ENCODE data around the gene UXS1. TPM values are rescaled to one million over a fixed set of nuclear protein-coding genes. Genes with fewer than 3 reads are reported as not detected.
A peak's percentile ranks its signal among the peaks of the same experiment; 100 is the strongest.

The UXS1 gene
- total and polyA plus RNA-seq, 4 donors, result 59.8 to 80.9 (median 79.8) TPM

GRCh38 chr2:106065268-106065982, 128.7 kb downstream of the UXS1 start:
- Histone ChIP-seq H3K4me1 (ENCODE audit: control insufficient read depth, insufficient read depth, low read length) (peaks cover 19% of the 10 kb centered on the region), H3K36me3 (ENCODE audit: control insufficient read depth, insufficient read depth, low read length) (no peaks in the 10 kb centered on the region), H3K9me3 (ENCODE audit: control insufficient read depth, insufficient read depth, low read length) (peaks cover 2% of the 10 kb centered on the region), H3K4me3 (ENCODE audit: low read depth, low read length) (peak overlapping the region; percentile 42), H3K27ac (ENCODE audit: low read depth, low read length) (peak overlapping the region; percentile 42), H3K27me3 (ENCODE audit: control insufficient read depth, insufficient read depth, low read length) (peaks cover 14% of the 10 kb centered on the region)
- DNase-seq (ENCODE audit: low read depth in 4 of 6, low spot score in 6 of 6), result peak in 2 of 6 donors; percentile 38 to 58
- 4% methylated on average over 68 of the region's 68 CpGs for WGBS (ENCODE audit: insufficient coverage)

GRCh38 chr2:106063181-106063580, 130.9 kb downstream of the UXS1 start:
- DNase-seq (ENCODE audit: low read depth in 4 of 6, low spot score in 6 of 6), result no peak
- H3K27ac ChIP-seq (ENCODE audit: low read depth, low read length), result no peak overlapping the region
- H3K4me1 ChIP-seq (ENCODE audit: control insufficient read depth, insufficient read depth, low read length), result peaks cover 19% of the 10 kb centered on the region
- no peak overlapping the region for H3K4me3 ChIP-seq (ENCODE audit: low read depth, low read length)
- no peaks in the 10 kb centered on the region for H3K36me3 ChIP-seq (ENCODE audit: control insufficient read depth, insufficient read depth, low read length)
- peaks cover 14% of the 10 kb centered on the region for H3K27me3 ChIP-seq (ENCODE audit: control insufficient read depth, insufficient read depth, low read length)
- H3K9me3 ChIP-seq (ENCODE audit: control insufficient read depth, insufficient read depth, low read length), result peaks cover 2% of the 10 kb centered on the region
- 90% methylated on average over 2 of the region's 5 CpGs for WGBS (ENCODE audit: insufficient coverage)

GRCh38 chr2:106062627-106063026, 131.5 kb downstream of the UXS1 start:
- Histone ChIP-seq H3K9me3 (ENCODE audit: control insufficient read depth, insufficient read depth, low read length) (peaks cover 2% of the 10 kb centered on the region), H3K4me3 (ENCODE audit: low read depth, low read length) (no peak overlapping the region), H3K27ac (ENCODE audit: low read depth, low read length) (no peak overlapping the region), H3K36me3 (ENCODE audit: control insufficient read depth, insufficient read depth, low read length) (no peaks in the 10 kb centered on the region), H3K4me1 (ENCODE audit: control insufficient read depth, insufficient read depth, low read length) (peaks cover 19% of the 10 kb centered on the region), H3K27me3 (ENCODE audit: control insufficient read depth, insufficient read depth, low read length) (peaks cover 14% of the 10 kb centered on the region)
- peak in 1 of 6 donors; percentile 55 for DNase-seq (ENCODE audit: low read depth in 4 of 6, low spot score in 6 of 6)
- WGBS (ENCODE audit: insufficient coverage), result 89% methylated on average over 1 of the region's 5 CpGs

GRCh38 chr2:106061611-106062349, 132.3 kb downstream of the UXS1 start:
- Histone ChIP-seq H3K4me3 (ENCODE audit: low read depth, low read length) (no peak overlapping the region), H3K36me3 (ENCODE audit: control insufficient read depth, insufficient read depth, low read length) (no peaks in the 10 kb centered on the region), H3K9me3 (ENCODE audit: control insufficient read depth, insufficient read depth, low read length) (peaks cover 2% of the 10 kb centered on the region), H3K27ac (ENCODE audit: low read depth, low read length) (no peak overlapping the region), H3K4me1 (ENCODE audit: control insufficient read depth, insufficient read depth, low read length) (peaks cover 19% of the 10 kb centered on the region), H3K27me3 (ENCODE audit: control insufficient read depth, insufficient read depth, low read length) (peaks cover 14% of the 10 kb centered on the region)
- WGBS (ENCODE audit: insufficient coverage), result 68% methylated on average over 4 of the region's 9 CpGs
- DNase-seq (ENCODE audit: low read depth in 4 of 6, low spot score in 6 of 6), result no peak

GRCh38 chr2:106059416-106060065, 134.6 kb downstream of the UXS1 start:
- DNase-seq (ENCODE audit: low read depth in 4 of 6, low spot score in 6 of 6), result no peak
- Histone ChIP-seq H3K4me1 (ENCODE audit: control insufficient read depth, insufficient read depth, low read length) (peaks cover 5% of the 10 kb centered on the region), H3K9me3 (ENCODE audit: control insufficient read depth, insufficient read depth, low read length) (peaks cover 2% of the 10 kb centered on the region), H3K27me3 (ENCODE audit: control insufficient read depth, insufficient read depth, low read length) (no peaks in the 10 kb centered on the region), H3K4me3 (ENCODE audit: low read depth, low read length) (no peak overlapping the region), H3K36me3 (ENCODE audit: control insufficient read depth, insufficient read depth, low read length) (no peaks in the 10 kb centered on the region), H3K27ac (ENCODE audit: low read depth, low read length) (no peak overlapping the region)
- WGBS (ENCODE audit: insufficient coverage), result 91% methylated on average over 1 of the region's 6 CpGs

GRCh38 chr2:106058469-106059137, 135.5 kb downstream of the UXS1 start:
- H3K27ac ChIP-seq (ENCODE audit: low read depth, low read length), result no peak overlapping the region
- H3K9me3 ChIP-seq (ENCODE audit: control insufficient read depth, insufficient read depth, low read length), result peaks cover 2% of the 10 kb centered on the region
- H3K36me3 ChIP-seq (ENCODE audit: control insufficient read depth, insufficient read depth, low read length), result no peaks in the 10 kb centered on the region
- peaks cover 5% of the 10 kb centered on the region for H3K4me1 ChIP-seq (ENCODE audit: control insufficient read depth, insufficient read depth, low read length)
- no CpG with 5 or more reads among the region's 4 CpGs for WGBS (ENCODE audit: insufficient coverage)
- no peak for DNase-seq (ENCODE audit: low read depth in 4 of 6, low spot score in 6 of 6)
- no peaks in the 10 kb centered on the region for H3K27me3 ChIP-seq (ENCODE audit: control insufficient read depth, insufficient read depth, low read length)
- H3K4me3 ChIP-seq (ENCODE audit: low read depth, low read length), result no peak overlapping the region

GRCh38 chr2:106057206-106057605, 136.9 kb downstream of the UXS1 start:
- no peaks in the 10 kb centered on the region for H3K27me3 ChIP-seq (ENCODE audit: control insufficient read depth, insufficient read depth, low read length)
- whole genome bisulfite sequencing (ENCODE audit: insufficient coverage), result 88% methylated on average over 4 of the region's 4 CpGs
- no peak overlapping the region for H3K27ac ChIP-seq (ENCODE audit: low read depth, low read length)
- peaks cover 5% of the 10 kb centered on the region for H3K4me1 ChIP-seq (ENCODE audit: control insufficient read depth, insufficient read depth, low read length)
- H3K4me3 ChIP-seq (ENCODE audit: low read depth, low read length), result no peak overlapping the region
- DNase-seq (ENCODE audit: low read depth in 4 of 6, low spot score in 6 of 6), result no peak
- peaks cover 2% of the 10 kb centered on the region for H3K9me3 ChIP-seq (ENCODE audit: control insufficient read depth, insufficient read depth, low read length)
- H3K36me3 ChIP-seq (ENCODE audit: control insufficient read depth, insufficient read depth, low read length), result no peaks in the 10 kb centered on the region

- H3K36me3 ChIP-seq (ENCODE audit: control insufficient read depth, insufficient read depth, low read length), result no peaks in the 10 kb centered on the region
- no peak overlapping the region for H3K27ac ChIP-seq (ENCODE audit: low read depth, low read length)
- H3K9me3 ChIP-seq (ENCODE audit: control insufficient read depth, insufficient read depth, low read length), result no peaks in the 10 kb centered on the region
- 63% methylated on average over 12 of the region's 12 CpGs for WGBS (ENCODE audit: insufficient coverage)
- H3K4me3 ChIP-seq (ENCODE audit: low read depth, low read length), result no peak overlapping the region
- peaks cover 5% of the 10 kb centered on the region for H3K4me1 ChIP-seq (ENCODE audit: control insufficient read depth, insufficient read depth, low read length)
- H3K27me3 ChIP-seq (ENCODE audit: control insufficient read depth, insufficient read depth, low read length), result no peaks in the 10 kb centered on the region
- no peak for DNase-seq (ENCODE audit: low read depth in 4 of 6, low spot score in 6 of 6)
These were observed 139.0 kb downstream of the UXS1 start for GRCh38 chr2:106054880-106055655.

- no peak for DNase-seq (ENCODE audit: low read depth in 4 of 6, low spot score in 6 of 6)
- no peaks in the 10 kb centered on the region for H3K27me3 ChIP-seq (ENCODE audit: control insufficient read depth, insufficient read depth, low read length)
- no peaks in the 10 kb centered on the region for H3K9me3 ChIP-seq (ENCODE audit: control insufficient read depth, insufficient read depth, low read length)
- H3K4me1 ChIP-seq (ENCODE audit: control insufficient read depth, insufficient read depth, low read length), result peaks cover 5% of the 10 kb centered on the region
- no peak overlapping the region for H3K4me3 ChIP-seq (ENCODE audit: low read depth, low read length)
- no peaks in the 10 kb centered on the region for H3K36me3 ChIP-seq (ENCODE audit: control insufficient read depth, insufficient read depth, low read length)
- no peak overlapping the region for H3K27ac ChIP-seq (ENCODE audit: low read depth, low read length)
- 63% methylated on average over 4 of the region's 9 CpGs for WGBS (ENCODE audit: insufficient coverage)
These were observed 139.8 kb downstream of the UXS1 start for GRCh38 chr2:106054321-106054720.
